Mucosa of stomach (tissue), 1 donor: ENCODE results near the gene CEACAM19.
"Not testable (repeated sequence)": the region's sequence is repeated elsewhere in the genome, so short reads cannot be mapped to it uniquely, and the experiment has no call there.

Experiments used
- H3K27me3 ChIP-seq: one replicate; pipeline ENCODE4 v1.7.0; 2013; ENCODE audit warnings: mild to moderate bottlenecking, low read length; ENCODE audit not compliant: control insufficient read depth, insufficient read depth
- H3K36me3 ChIP-seq: one replicate; pipeline ENCODE4 v1.7.0; 2013; ENCODE audit warnings: low read length; ENCODE audit not compliant: control insufficient read depth, insufficient read depth
- H3K4me1 ChIP-seq: one replicate; pipeline ENCODE4 v1.7.0; 2013; ENCODE audit warnings: mild to moderate bottlenecking, low read length; ENCODE audit not compliant: control insufficient read depth, insufficient read depth
- H3K4me3 ChIP-seq: one replicate; pipeline ENCODE4 v1.7.0; 2013; ENCODE audit warnings: low read length
- H3K9ac ChIP-seq: one replicate; pipeline ENCODE4 v1.7.0; 2013; ENCODE audit warnings: mild to moderate bottlenecking, low read length, moderate library complexity
- H3K9me3 ChIP-seq: one replicate; pipeline ENCODE4 v1.7.0; 2013; ENCODE audit warnings: mild to moderate bottlenecking, low read length, moderate library complexity; ENCODE audit not compliant: control insufficient read depth
- donor health status: Pancreatic carcinoma.

Gene CEACAM19

GRCh38 chr19:44698492-44699201 lies 27.4 kb downstream of the CEACAM19 start, which contains the start of gene CEACAM16:
TSS of gene CEACAM16 (plus strand) at chr19:44699151. CDS start at chr19:44701457, 2,306 bp downstream.
- Histone ChIP-seq H3K4me1 (peaks cover 48% of the 10 kb centered on the region), H3K36me3 (no peaks in the 10 kb centered on the region), H3K9me3 (no peaks in the 10 kb centered on the region), H3K4me3 (no peak within 1 kb of the TSS), H3K9ac (peak within 1 kb of the TSS; percentile 22), H3K27me3 (no peaks in the 10 kb centered on the region)

- Histone ChIP-seq H3K9ac (no peak overlapping the region), H3K27me3 (no peaks in the 10 kb centered on the region), H3K9me3 (no peaks in the 10 kb centered on the region), H3K4me1 (peaks cover 31% of the 10 kb centered on the region), H3K4me3 (no peak overlapping the region), H3K36me3 (no peaks in the 10 kb centered on the region)
Measured at GRCh38 chr19:44700547-44700946, 29.3 kb downstream of the CEACAM19 start.

GRCh38 chr19:44701228-44701627 lies 29.9 kb downstream of the CEACAM19 start:
- Histone ChIP-seq H3K9me3 (no peaks in the 10 kb centered on the region), H3K4me1 (peaks cover 27% of the 10 kb centered on the region), H3K36me3 (no peaks in the 10 kb centered on the region), H3K4me3 (no peak overlapping the region), H3K9ac (no peak overlapping the region), H3K27me3 (no peaks in the 10 kb centered on the region)

GRCh38 chr19:44702551-44703176 lies 31.4 kb downstream of the CEACAM19 start:
- Histone ChIP-seq H3K9me3 (no peaks in the 10 kb centered on the region), H3K4me3 (no peak overlapping the region), H3K36me3 (no peaks in the 10 kb centered on the region), H3K27me3 (no peaks in the 10 kb centered on the region), H3K9ac (no peak overlapping the region), H3K4me1 (peaks cover 19% of the 10 kb centered on the region)

GRCh38 chr19:44703336-44704078 lies 32.2 kb downstream of the CEACAM19 start:
- H3K27me3 ChIP-seq, result no peaks in the 10 kb centered on the region
- H3K9ac ChIP-seq, result no peak overlapping the region
- no peak overlapping the region for H3K4me3 ChIP-seq
- no peaks in the 10 kb centered on the region for H3K9me3 ChIP-seq
- H3K4me1 ChIP-seq, result peaks cover 10% of the 10 kb centered on the region
- H3K36me3 ChIP-seq, result no peaks in the 10 kb centered on the region

- no peak overlapping the region for H3K9ac ChIP-seq
- peaks cover 7% of the 10 kb centered on the region for H3K4me1 ChIP-seq
- no peaks in the 10 kb centered on the region for H3K36me3 ChIP-seq
- H3K4me3 ChIP-seq, result no peak overlapping the region
- H3K27me3 ChIP-seq, result no peaks in the 10 kb centered on the region
- H3K9me3 ChIP-seq, result no peaks in the 10 kb centered on the region
Measured at GRCh38 chr19:44704982-44705381, 33.7 kb downstream of the CEACAM19 start.

- Histone ChIP-seq H3K9me3 (no peaks in the 10 kb centered on the region), H3K4me3 (no peak overlapping the region), H3K9ac (no peak overlapping the region), H3K27me3 (no peaks in the 10 kb centered on the region), H3K36me3 (no peaks in the 10 kb centered on the region), H3K4me1 (peaks cover 6% of the 10 kb centered on the region)
Measured at GRCh38 chr19:44705502-44706010, 34.3 kb downstream of the CEACAM19 start.

GRCh38 chr19:44706506-44707236 lies 35.4 kb downstream of the CEACAM19 start:
- Histone ChIP-seq H3K4me3 (no peak overlapping the region), H3K9ac (no peak overlapping the region), H3K9me3 (no peaks in the 10 kb centered on the region), H3K27me3 (no peaks in the 10 kb centered on the region), H3K36me3 (no peaks in the 10 kb centered on the region), H3K4me1 (no peaks in the 10 kb centered on the region)

- Histone ChIP-seq H3K4me3 (no peak overlapping the region), H3K36me3 (no peaks in the 10 kb centered on the region), H3K27me3 (no peaks in the 10 kb centered on the region), H3K9ac (no peak overlapping the region), H3K9me3 (no peaks in the 10 kb centered on the region), H3K4me1 (no peaks in the 10 kb centered on the region)
Measured at GRCh38 chr19:44707794-44708193, 36.5 kb downstream of the CEACAM19 start.

- H3K9me3 ChIP-seq, result no peaks in the 10 kb centered on the region
- no peak overlapping the region for H3K9ac ChIP-seq
- H3K27me3 ChIP-seq, result no peaks in the 10 kb centered on the region
- H3K4me3 ChIP-seq, result no peak overlapping the region
- no peaks in the 10 kb centered on the region for H3K36me3 ChIP-seq
- H3K4me1 ChIP-seq, result no peaks in the 10 kb centered on the region
Measured at GRCh38 chr19:44708940-44709339, 37.7 kb downstream of the CEACAM19 start.

GRCh38 chr19:44709434-44710266 lies 38.4 kb downstream of the CEACAM19 start:
- not testable (repeated sequence) for H3K36me3 ChIP-seq, H3K9me3 ChIP-seq, H3K4me3 ChIP-seq, H3K4me1 ChIP-seq, H3K9ac ChIP-seq, H3K27me3 ChIP-seq
